ENCODE data around the gene DGKE. TPM values are rescaled to one million over a fixed set of nuclear protein-coding genes. Genes with fewer than 3 reads are reported as not detected.

DGKE gene
- polyA plus RNA-seq, 1 donor from 2014 or later: 16.6 TPM

GRCh38 chr17:56793957-56794356 is 40.0 kb upstream of the DGKE start:
- Histone ChIP-seq H3K79me2 (replicated peaks; ENCODE audit: insufficient read depth, low read length) (no peaks in the 10 kb centered on the region), H3K27me3 (ENCODE audit: insufficient read depth, low read depth, low read length) (no peaks in the 10 kb centered on the region), H3K27ac (ENCODE audit: low read length) (no peak overlapping the region), H3K9ac (ENCODE audit: low read length) (no peak overlapping the region), H4K20me1 (ENCODE audit: insufficient read depth) (no peaks in the 10 kb centered on the region), H3K9me3 (ENCODE audit: low read length) (no peaks in the 10 kb centered on the region), H3F3A (ENCODE audit: insufficient read depth, low read length, poor library complexity, severe bottlenecking) (no peaks in the 10 kb centered on the region), H3K4me2 (ENCODE audit: low read length) (no peak overlapping the region), H3K9me2 (ENCODE audit: insufficient read depth, low read length) (no peaks in the 10 kb centered on the region), H3K36me3 (ENCODE audit: insufficient read depth, low read length) (no peaks in the 10 kb centered on the region), H2AFZ (ENCODE audit: low read depth, low read length) (no peak overlapping the region), H3K4me3 (ENCODE audit: low read length) (no peak overlapping the region)
- no peak for TF ChIP-seq RAD21 (conservative IDR thresholded peaks at IDR 0.05)
- TF ChIP-seq EP300 (conservative IDR thresholded peaks at IDR 0.05; ENCODE audit: poor library complexity, severe bottlenecking): no peak
- no peak for TF ChIP-seq POLR2AphosphoS5 (IDR thresholded peaks at IDR 0.05)
- TF ChIP-seq SMC3 (conservative IDR thresholded peaks at IDR 0.05; ENCODE audit: poor library complexity): no peak
- no peak for TF ChIP-seq REST (IDR thresholded peaks at IDR 0.05; ENCODE audit: borderline replicate concordance)

- Histone ChIP-seq H4K20me1 (ENCODE audit: insufficient read depth) (no peaks in the 10 kb centered on the region), H3K9me3 (ENCODE audit: low read length) (no peaks in the 10 kb centered on the region), H3K36me3 (ENCODE audit: insufficient read depth, low read length) (no peaks in the 10 kb centered on the region), H3K27ac (ENCODE audit: low read length) (no peak overlapping the region), H2AFZ (ENCODE audit: low read depth, low read length) (no peak overlapping the region), H3F3A (ENCODE audit: insufficient read depth, low read length, poor library complexity, severe bottlenecking) (no peaks in the 10 kb centered on the region), H3K9ac (ENCODE audit: low read length) (no peak overlapping the region), H3K4me2 (ENCODE audit: low read length) (no peak overlapping the region), H3K79me2 (replicated peaks; ENCODE audit: insufficient read depth, low read length) (no peaks in the 10 kb centered on the region), H3K27me3 (ENCODE audit: insufficient read depth, low read depth, low read length) (no peaks in the 10 kb centered on the region), H3K4me3 (ENCODE audit: low read length) (no peak overlapping the region), H3K9me2 (ENCODE audit: insufficient read depth, low read length) (no peaks in the 10 kb centered on the region)
- no peak for TF ChIP-seq TAF1 (IDR thresholded peaks at IDR 0.05; ENCODE audit: low read depth)
- no peak for TF ChIP-seq SMC3 (conservative IDR thresholded peaks at IDR 0.05; ENCODE audit: poor library complexity)
- TF ChIP-seq REST (IDR thresholded peaks at IDR 0.05; ENCODE audit: borderline replicate concordance): no peak
- TF ChIP-seq EP300 (conservative IDR thresholded peaks at IDR 0.05; ENCODE audit: poor library complexity, severe bottlenecking): no peak
- TF ChIP-seq MXI1 (conservative IDR thresholded peaks at IDR 0.05; ENCODE audit: poor library complexity, severe bottlenecking): no peak
- TF ChIP-seq POLR2AphosphoS5 (IDR thresholded peaks at IDR 0.05): no peak
- no peak for TF ChIP-seq RAD21 (conservative IDR thresholded peaks at IDR 0.05)
- no peak for TF ChIP-seq CTCF (IDR thresholded peaks at IDR 0.05; ENCODE audit: poor library complexity, severe bottlenecking)
- TF ChIP-seq EZH2 (IDR thresholded peaks at IDR 0.05; ENCODE audit: borderline replicate concordance, insufficient read depth, low read length, poor library complexity, severe bottlenecking): no peak
Observed at GRCh38 chr17:56795221-56795865, 38.6 kb upstream of the DGKE start.

Measured in neural cell (in vitro differentiated cells).